HG02610 (cell line): ENCODE results near the gene FCSK.
A peak's percentile ranks its signal among the peaks of the same experiment; 100 is the strongest.

Source experiments
- ATAC-seq: cut with Tn5 transposase; IDR thresholded peaks from one replicate; pipeline ENCODE4 v1.9.1; 2021; ENCODE audit warnings: mild to moderate bottlenecking, moderate library complexity; ENCODE audit not compliant: unreplicated experiment

The FCSK gene

GRCh38 chr16:70453117-70453891, 1.1 kb upstream of the FCSK start:
- no peak for ATAC-seq

DNA sequence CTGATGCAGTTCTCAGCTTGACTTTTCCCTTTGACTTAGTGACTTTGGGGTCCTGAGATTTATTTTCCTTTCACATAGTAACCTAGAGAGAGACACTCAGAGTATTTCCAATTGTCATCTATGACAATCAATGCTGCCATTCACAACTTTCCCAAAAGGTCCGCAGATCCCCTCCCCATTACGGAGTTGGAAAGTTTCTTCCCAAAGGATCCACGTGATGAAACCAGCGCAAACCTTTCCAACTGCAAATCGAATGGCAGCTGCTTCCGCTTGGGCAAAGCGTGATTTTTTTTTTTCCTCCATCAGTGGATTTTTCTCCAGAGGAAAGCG, 538 bp upstream of the FCSK start:
- ATAC-seq = peak; percentile 9

DNA sequence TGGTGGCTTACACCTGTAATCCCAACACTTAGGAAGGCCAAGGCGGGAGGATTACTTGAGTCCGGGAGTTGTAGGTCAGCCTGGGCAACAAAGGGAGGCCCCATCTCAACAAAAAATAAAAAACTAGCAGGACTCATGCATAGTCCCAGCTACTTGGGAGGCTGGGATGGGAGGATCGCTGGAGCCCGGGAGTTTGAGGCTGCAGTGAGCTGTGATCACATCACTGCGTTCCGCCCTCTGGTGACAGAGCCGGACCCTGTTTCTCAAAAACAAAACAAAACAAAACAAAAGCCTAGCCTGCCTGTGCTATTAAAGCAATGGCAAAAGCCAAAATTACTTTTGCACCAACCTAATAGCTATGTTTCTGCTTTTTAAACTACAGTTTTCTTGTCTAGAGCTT, 1.5 kb downstream of the FCSK start:
- ATAC-seq = no peak

- no peak for ATAC-seq
Measured at GRCh38 chr16:70457446-70458166, 3.2 kb downstream of the FCSK start.

DNA sequence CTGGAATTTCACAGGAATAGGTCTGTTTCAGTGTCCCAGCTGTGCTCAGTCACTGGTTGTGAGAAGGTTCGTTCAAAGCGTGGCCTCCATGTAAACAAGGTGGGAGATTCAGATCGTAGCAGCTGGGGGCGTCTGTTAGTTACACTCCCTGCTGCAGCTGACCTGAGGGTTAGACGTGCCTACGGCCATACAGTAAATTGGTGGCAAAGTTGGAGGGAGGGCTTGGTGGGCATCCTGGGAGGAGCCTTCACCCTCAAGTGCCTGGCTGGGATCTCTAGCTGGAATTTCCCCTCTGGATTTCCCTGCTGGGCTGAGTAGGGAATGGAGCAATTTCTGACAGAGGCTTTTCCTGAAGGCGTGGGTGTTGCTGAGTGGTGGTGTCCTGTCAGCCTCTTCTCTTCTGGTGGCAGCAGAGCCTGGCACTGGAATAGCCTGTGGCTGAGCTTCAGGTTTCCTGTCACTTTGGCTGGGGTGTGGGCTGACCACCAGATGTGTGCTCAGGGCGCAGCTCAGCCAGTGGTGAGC, 6.4 kb downstream of the FCSK start:
- ATAC-seq = no peak

GRCh38 chr16:70463235-70463634, 8.8 kb downstream of the FCSK start:
- no peak for ATAC-seq

DNA sequence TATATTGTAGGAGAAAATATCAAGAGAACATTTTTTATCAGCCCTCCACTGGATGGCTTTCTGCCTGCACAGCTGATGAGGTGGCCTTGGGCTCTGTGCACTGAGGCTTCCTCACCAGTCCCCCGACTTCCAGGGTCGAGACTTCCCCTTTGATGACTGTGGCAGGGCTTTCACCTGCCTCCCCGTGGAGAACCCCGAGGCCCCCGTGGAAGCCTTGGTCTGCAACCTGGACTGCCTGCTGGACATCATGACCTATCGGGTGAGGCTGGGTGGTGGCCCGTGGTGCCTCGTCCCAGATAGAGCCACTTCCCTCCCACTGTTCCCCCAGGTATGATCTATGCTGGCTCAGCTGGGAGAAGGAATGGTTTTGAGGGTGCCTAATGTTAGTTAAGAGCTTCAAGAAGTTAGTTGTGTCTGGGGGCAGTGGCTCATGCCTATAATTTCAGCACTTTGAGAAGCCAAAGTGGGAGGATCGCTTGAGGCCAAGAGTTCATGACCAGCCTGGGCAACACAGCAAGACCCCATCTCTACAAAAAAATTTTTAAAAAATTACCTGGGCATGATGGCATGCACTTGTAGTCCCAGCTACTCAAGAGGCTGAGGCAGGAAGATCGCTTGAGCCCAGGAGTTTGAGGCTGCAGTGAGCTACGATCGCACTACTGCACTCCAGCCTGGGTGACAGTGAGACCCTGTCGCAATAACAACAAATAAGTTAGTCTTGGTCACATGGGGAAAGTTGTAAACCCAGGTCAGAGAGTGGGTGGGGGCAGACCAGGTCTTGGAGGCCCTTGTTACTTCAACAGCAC, 11.8 kb downstream of the FCSK start:
- no peak for ATAC-seq

DNA sequence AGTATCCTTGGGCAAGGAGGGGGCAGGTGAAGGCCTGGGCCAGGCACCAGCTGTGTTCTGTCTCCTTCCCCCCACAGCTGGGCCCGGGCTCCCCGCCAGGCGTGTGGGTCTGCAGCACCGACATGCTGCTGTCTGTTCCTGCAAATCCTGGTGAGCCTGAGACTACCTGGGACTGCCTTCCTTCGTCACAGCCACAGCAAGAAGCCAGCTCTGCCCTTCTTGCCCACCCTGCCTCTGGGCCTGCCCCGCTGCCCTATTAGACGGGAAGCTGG, 12.3 kb downstream of the FCSK start:
- ATAC-seq = no peak

- ATAC-seq = no peak
Measured at GRCh38 chr16:70467113-70467512, 12.7 kb downstream of the FCSK start.

GRCh38 chr16:70467608-70468007, 13.2 kb downstream of the FCSK start:
- ATAC-seq = no peak

GRCh38 chr16:70468776-70469525, 14.6 kb downstream of the FCSK start:
- ATAC-seq = no peak

GRCh38 chr16:70470141-70470926, 15.9 kb downstream of the FCSK start:
- ATAC-seq = no peak

DNA sequence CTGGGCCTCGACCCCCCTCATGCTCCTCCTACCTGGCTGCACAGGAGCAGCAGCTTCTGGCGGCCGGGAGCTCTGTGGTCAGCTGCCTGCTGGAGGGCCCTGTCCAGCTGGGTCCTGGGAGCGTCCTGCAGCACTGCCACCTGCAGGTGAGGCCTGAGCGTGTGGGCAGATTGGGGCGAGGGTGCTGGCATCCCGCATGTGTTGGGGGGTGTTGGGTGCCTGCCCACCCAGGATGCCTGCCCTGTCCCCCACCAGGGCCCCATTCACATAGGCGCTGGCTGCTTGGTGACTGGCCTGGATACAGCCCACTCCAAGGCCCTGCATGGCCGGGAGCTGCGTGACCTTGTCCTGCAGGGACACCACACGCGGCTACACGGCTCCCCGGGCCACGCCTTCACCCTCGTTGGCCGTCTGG, 16.5 kb downstream of the FCSK start:
- no peak for ATAC-seq

DNA sequence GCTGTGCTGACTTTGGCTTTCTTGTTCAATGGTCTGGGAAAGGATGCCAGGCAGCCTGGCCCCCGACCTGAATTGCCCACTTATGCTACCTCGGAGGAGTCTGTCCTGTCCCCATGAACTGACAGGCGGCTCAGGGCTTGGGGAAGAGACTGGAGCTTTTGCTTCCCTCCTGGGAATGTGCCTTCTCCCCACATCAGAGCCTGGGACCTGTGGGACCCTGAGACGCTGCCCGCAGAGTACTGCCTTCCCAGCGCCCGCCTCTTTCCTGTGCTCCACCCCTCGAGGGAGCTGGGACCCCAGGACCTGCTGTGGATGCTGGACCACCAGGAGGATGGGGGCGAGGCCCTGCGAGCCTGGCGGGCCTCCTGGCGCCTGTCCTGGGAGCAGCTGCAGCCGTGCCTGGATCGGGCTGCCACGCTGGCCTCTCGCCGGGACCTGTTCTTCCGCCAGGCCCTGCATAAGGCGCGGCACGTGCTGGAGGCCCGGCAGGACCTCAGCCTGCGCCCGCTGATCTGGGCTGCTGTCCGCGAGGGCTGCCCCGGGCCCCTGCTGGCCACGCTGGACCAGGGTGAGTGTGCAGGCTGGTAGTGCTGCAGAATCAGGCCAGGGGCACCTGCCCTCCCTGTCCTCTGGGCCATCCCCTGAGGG, 18.5 kb downstream of the FCSK start:
- ATAC-seq = no peak

- ATAC-seq = no peak
Measured at GRCh38 chr16:70473446-70474319, 19.3 kb downstream of the FCSK start.

DNA sequence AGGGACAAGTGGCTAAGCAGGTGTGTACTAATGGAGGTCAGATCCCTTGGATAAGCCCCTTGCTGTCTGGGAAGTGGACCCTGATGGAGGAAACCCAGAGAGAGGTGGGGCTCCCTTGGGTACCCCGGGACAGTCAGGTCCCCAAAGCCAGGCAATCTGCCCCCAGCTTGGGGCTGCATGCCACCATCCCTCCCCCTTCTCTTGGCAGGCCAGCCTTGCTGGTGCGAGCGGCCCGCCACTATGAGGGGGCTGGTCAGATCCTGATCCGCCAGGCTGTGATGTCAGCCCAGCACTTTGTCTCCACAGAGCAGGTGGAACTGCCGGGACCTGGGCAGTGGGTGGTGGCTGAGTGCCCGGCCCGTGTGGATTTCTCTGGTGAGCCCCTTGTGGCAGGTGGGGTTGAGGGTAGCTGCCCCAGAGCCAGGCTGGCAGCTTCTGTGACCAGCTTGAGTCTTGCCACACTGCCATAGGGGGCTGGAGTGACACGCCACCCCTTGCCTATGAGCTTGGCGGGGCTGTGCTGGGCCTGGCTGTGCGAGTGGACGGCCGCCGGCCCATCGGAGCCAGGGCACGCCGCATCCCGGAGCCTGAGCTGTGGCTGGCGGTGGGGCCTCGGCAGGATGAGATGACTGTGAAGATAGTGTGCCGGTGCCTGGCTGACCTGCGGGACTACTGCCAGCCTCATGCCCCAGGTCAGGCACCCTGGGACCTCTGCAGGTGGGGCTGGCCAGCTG, 20.1 kb downstream of the FCSK start:
- ATAC-seq = no peak

GRCh38 chr16:70475054-70475871, 20.9 kb downstream of the FCSK start:
- no peak for ATAC-seq
